GM18498 (cell line): ENCODE measurements around the gene SRCIN1.
"Not testable (repeated sequence)": the region's sequence is repeated elsewhere in the genome, so short reads cannot be mapped to it uniquely, and the experiment has no call there.

Experiments used
- ATAC-seq: cut with Tn5 transposase; IDR thresholded peaks from one replicate; pipeline ENCODE4 v1.9.1; 2021; ENCODE audit warnings: mild to moderate bottlenecking, moderate library complexity; ENCODE audit not compliant: unreplicated experiment

Gene SRCIN1

GRCh38 chr17:38511150-38512108, 94.3 kb downstream of the SRCIN1 start:
- ATAC-seq: no peak

GRCh38 chr17:38510421-38511149, 95.2 kb downstream of the SRCIN1 start:
- ATAC-seq: no peak

GRCh38 chr17:38509772-38510420, 95.9 kb downstream of the SRCIN1 start:
- no peak for ATAC-seq

- no peak for ATAC-seq
These were observed 96.6 kb downstream of the SRCIN1 start for GRCh38 chr17:38508954-38509771.

GRCh38 chr17:38508570-38508950, 97.2 kb downstream of the SRCIN1 start:
- no peak for ATAC-seq

- no peak for ATAC-seq
These were observed 97.7 kb downstream of the SRCIN1 start for GRCh38 chr17:38507921-38508569.

GRCh38 chr17:38507436-38507835, 98.3 kb downstream of the SRCIN1 start:
- no peak for ATAC-seq

GRCh38 chr17:38504216-38504615, 101.5 kb downstream of the SRCIN1 start:
- no peak for ATAC-seq

GRCh38 chr17:38503286-38503913, 102.4 kb downstream of the SRCIN1 start:
- not testable (repeated sequence) for ATAC-seq

GRCh38 chr17:38501718-38502117, 104.0 kb downstream of the SRCIN1 start:
- ATAC-seq: not testable (repeated sequence)

- ATAC-seq: not testable (repeated sequence)
These were observed 106.5 kb downstream of the SRCIN1 start for GRCh38 chr17:38499230-38499629.

- ATAC-seq: no peak
These were observed 107.4 kb downstream of the SRCIN1 start for GRCh38 chr17:38498353-38498752.

- ATAC-seq: not testable (repeated sequence)
These were observed 108.1 kb downstream of the SRCIN1 start for GRCh38 chr17:38497656-38498055.

- not testable (repeated sequence) for ATAC-seq
These were observed 111.6 kb downstream of the SRCIN1 start for GRCh38 chr17:38494152-38494551.

GRCh38 chr17:38492067-38493040, 113.4 kb downstream of the SRCIN1 start:
- not testable (repeated sequence) for ATAC-seq

- not testable (repeated sequence) for ATAC-seq
These were observed 114.2 kb downstream of the SRCIN1 start for GRCh38 chr17:38491346-38492066.

- ATAC-seq: not testable (repeated sequence)
These were observed 116.0 kb downstream of the SRCIN1 start for GRCh38 chr17:38489774-38490173.
